B cell (primary cell): ENCODE data around the gene BTBD6. TPM values are rescaled to one million over a fixed set of nuclear protein-coding genes. Genes with fewer than 3 reads are reported as not detected.

Experiments used
- ATAC-seq: fragments of 200-7000 bp; cut with Tn5 transposase; one replicate; pipeline ENCODE4 v1.10.0; 2021; ENCODE audit warnings: low read depth, mild to moderate bottlenecking, moderate number of reproducible peaks, moderate library complexity
- CTCF ChIA-PET: fragments of 350-600 bp; sonication (Branson Sonifier 250); formaldehyde crosslinking; loops from one replicate; lab custom pipeline; 2021; ENCODE audit warnings: antibody characterized with exemption, inconsistent platforms; lab: Charles Lee
- POLR2A ChIA-PET: fragments of 350-600 bp; sonication (Branson Sonifier 250); formaldehyde crosslinking; loops from one replicate; lab custom pipeline; 2021; ENCODE audit warnings: antibody characterized with exemption; lab: Charles Lee
- DNase-seq: peaks from one replicate; pipeline ENCODE4 v3.0.0; 2013
- H2AFZ ChIP-seq: 2 replicates; pipeline ENCODE4 v1.6.1; 2012; ENCODE audit warnings: mild to moderate bottlenecking, low read depth, low read length; ENCODE audit not compliant: insufficient read depth, poor library complexity, severe bottlenecking
- H3K27ac ChIP-seq, 2 donors: 1 replicate in 1 of 2; 2 replicates in 1 of 2; pipeline ENCODE4 v1.5.1; 2012 to 2013; ENCODE audit warnings: low read length in 2 of 2, mild to moderate bottlenecking in 2 of 2, moderate library complexity in 1 of 2
- H3K27me3 ChIP-seq, 4 experiments: fragments of 200-600 bp in 1 of 4; sonication (generic) in 1 of 4; replicated peaks in 1 of 4; 1 replicate in 2 of 4; 2 replicates in 2 of 4; pipeline versions ENCODE4 v1.6.1 to v1.7.0; 2013 to 2016; ENCODE audit warnings: low read length in 3 of 4, mild to moderate bottlenecking in 2 of 4, mixed read lengths in 1 of 4, moderate library complexity in 1 of 4; ENCODE audit not compliant: insufficient read depth in 4 of 4, control insufficient read depth in 3 of 4; ENCODE audit errors: control extremely low read depth in 1 of 4
- H3K36me3 ChIP-seq, 2 experiments: replicated peaks in 1 of 2; 1 replicate in 1 of 2; 2 replicates in 1 of 2; pipeline versions ENCODE4 v1.6.1 to v1.7.1; 2013; ENCODE audit warnings: low read length in 1 of 2; ENCODE audit not compliant: insufficient read depth in 2 of 2, control insufficient read depth in 1 of 2; ENCODE audit errors: control extremely low read depth in 1 of 2, extremely low read depth in 1 of 2
- H3K4me1 ChIP-seq, 2 donors: fragments of 200-600 bp in 1 of 2; sonication (generic) in 1 of 2; 1 replicate in 1 of 2; 2 replicates in 1 of 2; pipeline versions ENCODE4 v1.5.1 to v1.6.1; 2013 to 2017; ENCODE audit warnings: low read length in 2 of 2; ENCODE audit not compliant: control insufficient read depth in 2 of 2, insufficient read depth in 2 of 2
- H3K4me2 ChIP-seq: replicated peaks from 2 replicates; pipeline ENCODE3; 2012; ENCODE audit warnings: mild to moderate bottlenecking, low read depth, low read length; ENCODE audit not compliant: poor library complexity, severe bottlenecking
- H3K4me3 ChIP-seq, 5 experiments: fragments of 200-600 bp in 1 of 5; sonication (generic) in 1 of 5; 1 replicate in 3 of 5; 2 replicates in 2 of 5; pipeline versions ENCODE4 v1.5.1 to v1.7.0; 2011 to 2016; ENCODE audit warnings: low read length in 4 of 5, mild to moderate bottlenecking in 4 of 5, low read depth in 2 of 5, control low read depth in 1 of 5, moderate library complexity in 1 of 5; ENCODE audit not compliant: insufficient read depth in 1 of 5; ENCODE audit errors: control extremely low read depth in 1 of 5, extremely low read depth in 1 of 5
- H3K79me2 ChIP-seq: fragments of 200-600 bp; sonication (generic); one replicate; pipeline ENCODE4 v1.6.0; 2016; ENCODE audit warnings: low read length; ENCODE audit not compliant: control insufficient read depth, insufficient read depth
- H3K9ac ChIP-seq: fragments of 200-600 bp; sonication (generic); 2 replicates; pipeline ENCODE4 v1.6.1; 2017; ENCODE audit warnings: mild to moderate bottlenecking, low read length, moderate library complexity
- H3K9me3 ChIP-seq, 3 donors: one replicate each; pipeline versions ENCODE4 v1.6.1 to v1.7.1; 2013; ENCODE audit warnings: low read length in 2 of 3; ENCODE audit not compliant: control insufficient read depth in 2 of 3, insufficient read depth in 1 of 3; ENCODE audit errors: control extremely low read depth in 1 of 3
- H4K20me1 ChIP-seq: 2 replicates; pipeline ENCODE4 v1.6.0; 2012; ENCODE audit warnings: mild to moderate bottlenecking, low read length; ENCODE audit not compliant: insufficient read depth, control insufficient read depth, poor library complexity, severe bottlenecking
- H3K27ac Mint-ChIP-seq: one replicate; pipeline ENCODE4 v1.8.0; 2021; ENCODE audit warnings: mixed read lengths
- H3K27me3 Mint-ChIP-seq: one replicate; pipeline ENCODE4 v1.8.0; 2021; ENCODE audit warnings: mixed read lengths
- H3K4me1 Mint-ChIP-seq: one replicate; pipeline ENCODE4 v1.8.0; 2021; ENCODE audit warnings: mixed read lengths
- H3K4me3 Mint-ChIP-seq: one replicate; pipeline ENCODE4 v1.8.0; 2021; ENCODE audit warnings: mixed read lengths
- H3K9me3 Mint-ChIP-seq: one replicate; pipeline ENCODE4 v1.8.0; 2022; ENCODE audit warnings: mixed read lengths; ENCODE audit not compliant: insufficient read depth
- EZH2 ChIP-seq: IDR thresholded peaks from 2 replicates; pipeline ENCODE4 v1.6.1; 2012; ENCODE audit warnings: borderline replicate concordance, low read depth, mild to moderate bottlenecking, moderate library complexity, low read length; ENCODE audit not compliant: insufficient read depth, poor library complexity, severe bottlenecking
- WGBS: methylation state at CpG from one replicate; pipeline ENCODE4 v1.1.5; 2013; ENCODE audit warnings: missing lambda C conversion rate; ENCODE audit not compliant: insufficient coverage; 5-methylcytosine and 5-hydroxymethylcytosine counted together
- intact Hi-C: fragments of 100-400 bp; cut with micrococcal nuclease; formaldehyde crosslinking; loops from one replicate; pipeline ENCODE4 v1.10.0; 2022
- polyA plus RNA-seq: library from polyadenylated mRNA; depleted of rRNA; stranded (reverse); fragments of >200 nt; gene quantifications from 2 replicates; pipeline ENCODE4 v1.2.3, GENCODE V29; 2012
- total RNA-seq, 2 donors: library from RNA; stranded (reverse); fragments of 120-200 nt in 1 of 2; gene quantifications; 1 replicate in 1 of 2; 2 replicates in 1 of 2; pipeline versions ENCODE4 v1.2.3 to v1.2.4, GENCODE V29; 2013 to 2022
- TF ChIP-seq, protein P1 (sequence below): fragments of 200-600 bp; IDR thresholded peaks from one replicate; pipeline ENCODE4 v1.8.0; 2022; ENCODE audit warnings: antibody characterized with exemption, mild to moderate bottlenecking

The BTBD6 gene
- total and polyA plus RNA-seq, 2 donors (not counting 1 experiment from before 2014, with no cell fraction given), result 33.4 to 36.1 TPM

DNA sequence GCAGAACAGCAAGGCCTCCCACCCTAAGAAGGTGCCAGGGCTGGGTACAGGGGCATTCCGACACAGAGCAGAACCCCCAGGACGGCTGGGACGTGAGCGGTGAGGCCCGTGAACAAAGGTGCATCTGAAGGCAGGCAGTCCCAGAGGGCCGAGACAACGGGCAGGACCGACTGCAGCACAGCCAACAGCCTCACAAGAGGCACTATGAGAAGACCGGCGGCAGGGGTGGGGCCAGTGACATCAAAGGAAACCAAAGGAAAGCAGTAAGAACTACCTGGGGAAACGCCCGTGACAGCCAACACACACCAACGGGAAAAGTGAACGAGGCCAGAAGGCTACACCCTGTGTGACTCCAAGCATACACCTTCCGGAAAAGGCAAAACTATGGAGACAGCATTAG lies 9.1 kb downstream of the BTBD6 start:
- ATAC-seq (no peak), DNase-seq (no peak)
- ChIA-PET POLR2A (no interaction called here), CTCF (no interaction called here)
- Histone ChIP-seq H3K4me3 (no peak overlapping the region), H3K79me2 (peaks cover 38% of the 10 kb centered on the region), H3K36me3 (peaks cover 0 to 2% of the 10 kb centered on the region in 2 experiments), H4K20me1 (peaks cover 17% of the 10 kb centered on the region), H3K9me3 (no peaks in the 10 kb centered on the region), H3K27ac (no peak overlapping the region), H3K27me3 (no peaks in the 10 kb centered on the region), H3K9ac (no peak overlapping the region), H3K4me1 (peaks cover 5 to 13% of the 10 kb centered on the region in 2 donors), H3K4me2 (no peak overlapping the region), H2AFZ (no peak overlapping the region)
- TF ChIP-seq, protein P1, sequence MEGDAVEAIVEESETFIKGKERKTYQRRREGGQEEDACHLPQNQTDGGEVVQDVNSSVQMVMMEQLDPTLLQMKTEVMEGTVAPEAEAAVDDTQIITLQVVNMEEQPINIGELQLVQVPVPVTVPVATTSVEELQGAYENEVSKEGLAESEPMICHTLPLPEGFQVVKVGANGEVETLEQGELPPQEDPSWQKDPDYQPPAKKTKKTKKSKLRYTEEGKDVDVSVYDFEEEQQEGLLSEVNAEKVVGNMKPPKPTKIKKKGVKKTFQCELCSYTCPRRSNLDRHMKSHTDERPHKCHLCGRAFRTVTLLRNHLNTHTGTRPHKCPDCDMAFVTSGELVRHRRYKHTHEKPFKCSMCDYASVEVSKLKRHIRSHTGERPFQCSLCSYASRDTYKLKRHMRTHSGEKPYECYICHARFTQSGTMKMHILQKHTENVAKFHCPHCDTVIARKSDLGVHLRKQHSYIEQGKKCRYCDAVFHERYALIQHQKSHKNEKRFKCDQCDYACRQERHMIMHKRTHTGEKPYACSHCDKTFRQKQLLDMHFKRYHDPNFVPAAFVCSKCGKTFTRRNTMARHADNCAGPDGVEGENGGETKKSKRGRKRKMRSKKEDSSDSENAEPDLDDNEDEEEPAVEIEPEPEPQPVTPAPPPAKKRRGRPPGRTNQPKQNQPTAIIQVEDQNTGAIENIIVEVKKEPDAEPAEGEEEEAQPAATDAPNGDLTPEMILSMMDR, result no peak
- TF ChIP-seq EZH2, result no peak
- H3K27ac Mint-ChIP-seq, result no peak overlapping the region
- no peak overlapping the region for H3K4me3 Mint-ChIP-seq
- H3K27me3 Mint-ChIP-seq, result no peaks in the 10 kb centered on the region
- WGBS, result 71% methylated on average over 13 of the region's 15 CpGs
- H3K4me1 Mint-ChIP-seq, result peaks cover 12% of the 10 kb centered on the region
- no peaks in the 10 kb centered on the region for H3K9me3 Mint-ChIP-seq
- intact Hi-C loops, result no loop called here

DNA sequence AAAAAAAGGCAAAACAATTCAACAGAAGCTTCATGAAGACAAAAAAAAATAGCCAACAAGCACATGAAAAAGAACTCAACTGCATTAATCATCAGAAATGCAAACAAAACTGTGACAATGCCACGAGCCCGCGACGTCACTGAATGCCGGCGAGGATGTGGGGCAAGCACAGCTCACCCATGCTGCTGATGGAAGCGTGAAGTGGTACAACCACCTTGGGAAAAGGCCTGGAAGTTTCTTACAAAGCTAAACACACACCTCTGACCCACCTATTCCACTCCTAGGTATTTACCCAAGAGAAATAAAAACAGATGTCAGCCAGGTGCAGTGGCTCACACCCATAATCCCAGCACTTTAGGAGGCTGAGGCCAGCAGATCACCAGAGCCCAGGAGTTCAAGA lies 10.5 kb downstream of the BTBD6 start:
- Histone ChIP-seq H3K36me3 (peaks cover 0 to 2% of the 10 kb centered on the region in 2 experiments), H3K9me3 (no peaks in the 10 kb centered on the region), H3K9ac (no peak overlapping the region), H3K27me3 (no peaks in the 10 kb centered on the region), H3K4me3 (no peak overlapping the region), H3K27ac (no peak overlapping the region), H4K20me1 (peaks cover 17% of the 10 kb centered on the region), H2AFZ (no peak overlapping the region), H3K79me2 (peaks cover 42% of the 10 kb centered on the region), H3K4me2 (no peak overlapping the region), H3K4me1 (peaks cover 5 to 21% of the 10 kb centered on the region in 2 donors)
- Mint-ChIP-seq H3K27me3 (no peaks in the 10 kb centered on the region), H3K4me3 (no peak overlapping the region), H3K9me3 (no peaks in the 10 kb centered on the region), H3K27ac (no peak overlapping the region), H3K4me1 (peaks cover 18% of the 10 kb centered on the region)
- ATAC-seq (no peak), DNase-seq (no peak)
- no peak for TF ChIP-seq EZH2
- TF ChIP-seq, protein P1, result no peak
- POLR2A ChIA-PET, result no interaction called here
- intact Hi-C loops, result no loop called here
- 88% methylated on average over 5 of the region's 7 CpGs for WGBS
- CTCF ChIA-PET, result no interaction called here
